GM12873 (cell line): ENCODE measurements around the gene PLEKHA7.

ENCODE experiments used
- CTCF ChIP-seq: IDR thresholded peaks from 2 replicates; pipeline ENCODE4 v1.5.1; 2012; ENCODE audit warnings: low read depth, mild to moderate bottlenecking, moderate library complexity, low read length, control low read depth; ENCODE audit not compliant: insufficient read depth; ENCODE audit errors: missing control alignments

PLEKHA7 gene

GRCh38 chr11:16973338-16973964 lies 40.8 kb downstream of the PLEKHA7 start:
- TF ChIP-seq CTCF, result no peak

GRCh38 chr11:16969010-16969999 lies 44.9 kb downstream of the PLEKHA7 start:
- no peak for TF ChIP-seq CTCF

GRCh38 chr11:16968196-16968595 lies 46.0 kb downstream of the PLEKHA7 start:
- TF ChIP-seq CTCF, result no peak

- no peak for TF ChIP-seq CTCF
Measured at GRCh38 chr11:16966930-16967671, 47.1 kb downstream of the PLEKHA7 start.

GRCh38 chr11:16964501-16964900 lies 49.7 kb downstream of the PLEKHA7 start:
- no peak for TF ChIP-seq CTCF

GRCh38 chr11:16963316-16963876 lies 50.8 kb downstream of the PLEKHA7 start:
- TF ChIP-seq CTCF, result no peak
